Measurements from ENCODE around the gene TENT5C. TPM values are rescaled to one million over a fixed set of nuclear protein-coding genes. Genes with fewer than 3 reads are reported as not detected.
"Not testable (repeated sequence)": the region's sequence is repeated elsewhere in the genome, so short reads cannot be mapped to it uniquely, and the experiment has no call there.

The TENT5C gene
- total RNA-seq (2021; fragmentation: NEBNext Ultra II Directional; extraction: Animal tissue kit (Norgen Biotek cat#: 25700)) = under 1 TPM; 0.47 to 0.91 (median 0.75) TPM
- long read RNA-seq = 0 reads

- peak within 1 kb of the TSS; percentile 96 for H3K4me3 Mint-ChIP-seq
- peak within 1 kb of the TSS; percentile 81 for H3K27ac Mint-ChIP-seq
- no peak for TF ChIP-seq CTCF (IDR thresholded peaks at IDR 0.05)
- H3K4me1 Mint-ChIP-seq (ENCODE audit: low read depth) = peaks cover 11% of the 10 kb centered on the region
- DNase-seq = peak; percentile 94
- H3K36me3 Mint-ChIP-seq (ENCODE audit: low read depth) = no peaks in the 10 kb centered on the region
- H3K9me3 Mint-ChIP-seq = no peaks in the 10 kb centered on the region
- peaks cover 4% of the 10 kb centered on the region for H3K27me3 Mint-ChIP-seq (ENCODE audit: insufficient read depth)
These were observed at the start of gene TENT5C for GRCh38 chr1:117605774-117606648. Gene TENT5C, plus strand, starts transcription at chr1:117606048. Its CDS starts 16,821 bp downstream, at chr1:117622869.

DNA sequence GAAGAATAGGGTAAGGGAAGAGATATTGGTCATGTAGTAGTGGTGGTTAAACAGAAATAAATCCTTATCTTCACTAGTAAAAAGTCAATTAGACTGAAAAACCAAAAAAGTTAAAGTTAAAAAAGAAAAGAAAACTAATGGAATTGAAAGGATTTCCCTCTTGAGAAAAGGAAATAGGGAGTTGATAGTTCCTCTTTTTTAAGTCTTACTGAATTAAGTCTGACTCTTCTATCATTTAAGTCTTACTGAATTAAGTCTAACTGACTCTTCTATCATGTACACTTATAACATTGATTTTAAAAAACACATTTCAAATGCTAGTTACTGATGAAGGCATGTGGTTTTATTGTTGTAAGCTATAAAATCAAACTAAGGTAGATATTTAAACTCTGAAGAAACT, 49.5 kb upstream of the TENT5C start:
- no peak for DNase-seq
- TF ChIP-seq CTCF (IDR thresholded peaks at IDR 0.05) = no peak
- Mint-ChIP-seq H3K36me3 (ENCODE audit: low read depth) (no peaks in the 10 kb centered on the region), H3K9me3 (peaks cover 6% of the 10 kb centered on the region), H3K27me3 (ENCODE audit: insufficient read depth) (peaks cover 7% of the 10 kb centered on the region), H3K27ac (no peak overlapping the region), H3K4me1 (ENCODE audit: low read depth) (no peaks in the 10 kb centered on the region), H3K4me3 (no peak overlapping the region)

GRCh38 chr1:117556976-117557375, 48.9 kb upstream of the TENT5C start:
- Mint-ChIP-seq H3K4me1 (ENCODE audit: low read depth) (no peaks in the 10 kb centered on the region), H3K9me3 (peaks cover 6% of the 10 kb centered on the region), H3K4me3 (no peak overlapping the region), H3K27me3 (ENCODE audit: insufficient read depth) (peaks cover 12% of the 10 kb centered on the region), H3K36me3 (ENCODE audit: low read depth) (no peaks in the 10 kb centered on the region), H3K27ac (no peak overlapping the region)
- DNase-seq = no peak
- no peak for TF ChIP-seq CTCF (IDR thresholded peaks at IDR 0.05)

- H3K9me3 Mint-ChIP-seq; H3K27ac Mint-ChIP-seq; H3K36me3 Mint-ChIP-seq (ENCODE audit: low read depth); H3K4me3 Mint-ChIP-seq; DNase-seq; H3K4me1 Mint-ChIP-seq (ENCODE audit: low read depth): not testable (repeated sequence)
- H3K27me3 Mint-ChIP-seq (ENCODE audit: insufficient read depth) = peaks cover 19% of the 10 kb centered on the region
These were observed 47.4 kb upstream of the TENT5C start for GRCh38 chr1:117558451-117558850.

DNA sequence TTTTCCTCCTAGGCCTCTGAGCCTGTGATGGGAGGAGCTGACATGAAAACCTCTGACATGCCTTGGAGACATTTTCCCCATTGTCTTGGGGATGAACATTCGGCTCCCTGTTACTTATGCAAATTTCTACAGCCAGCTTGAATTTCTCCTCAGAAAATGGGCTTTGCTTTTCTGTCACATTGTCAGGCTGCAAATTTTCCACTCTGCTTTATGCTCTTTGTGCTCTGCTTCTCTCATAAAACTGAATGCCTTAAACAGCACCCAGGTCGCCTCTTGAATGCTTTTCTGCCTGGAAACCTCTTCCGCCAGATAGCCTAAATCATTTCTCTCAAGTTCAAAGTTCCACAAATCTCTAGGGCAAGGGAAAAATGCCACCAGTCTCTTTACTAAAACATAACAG, 46.7 kb upstream of the TENT5C start:
- no peak for TF ChIP-seq CTCF (IDR thresholded peaks at IDR 0.05)
- no peaks in the 10 kb centered on the region for H3K4me1 Mint-ChIP-seq (ENCODE audit: low read depth)
- no peaks in the 10 kb centered on the region for H3K36me3 Mint-ChIP-seq (ENCODE audit: low read depth)
- H3K27me3 Mint-ChIP-seq (ENCODE audit: insufficient read depth) = peaks cover 24% of the 10 kb centered on the region
- H3K9me3 Mint-ChIP-seq = peaks cover 6% of the 10 kb centered on the region
- no peak overlapping the region for H3K4me3 Mint-ChIP-seq
- DNase-seq = no peak
- no peak overlapping the region for H3K27ac Mint-ChIP-seq

DNA sequence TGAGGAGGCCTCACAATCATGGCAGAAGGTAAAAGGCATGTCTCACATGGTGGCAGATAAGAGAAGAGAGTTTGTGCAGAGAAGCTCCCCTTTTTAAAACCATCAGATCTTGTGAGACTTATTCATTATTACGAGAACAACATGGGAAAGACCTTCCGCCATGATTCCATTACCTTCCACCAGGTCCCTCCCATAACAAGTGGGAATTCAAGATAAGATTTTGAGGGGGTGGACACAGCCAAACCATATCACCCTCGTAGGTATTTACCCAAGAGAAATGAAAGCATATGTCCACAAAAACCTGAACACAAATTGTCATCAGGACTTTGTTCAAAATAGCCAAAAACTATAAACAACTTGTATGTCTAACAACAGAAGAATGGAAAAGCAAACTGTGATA, 45.9 kb upstream of the TENT5C start:
- no peak for TF ChIP-seq CTCF (IDR thresholded peaks at IDR 0.05)
- Mint-ChIP-seq H3K27me3 (ENCODE audit: insufficient read depth) (peaks cover 32% of the 10 kb centered on the region), H3K9me3 (peaks cover 6% of the 10 kb centered on the region), H3K4me1 (ENCODE audit: low read depth) (no peaks in the 10 kb centered on the region), H3K4me3 (no peak overlapping the region), H3K27ac (no peak overlapping the region), H3K36me3 (ENCODE audit: low read depth) (no peaks in the 10 kb centered on the region)
- DNase-seq = no peak
